Muscle of back (tissue), 13 donors: ENCODE results near the gene CCDC138. TPM values are rescaled to one million over a fixed set of nuclear protein-coding genes. Genes with fewer than 3 reads are reported as not detected.
"Not testable (repeated sequence)": the region's sequence is repeated elsewhere in the genome, so short reads cannot be mapped to it uniquely, and the experiment has no call there.

Experiments used
- DNase-seq, 3 donors: peaks; one replicate each; pipeline versions ENCODE4 v3.0.0 to v3.0.0-alpha.2; 2013
- long read RNA-seq, 9 donors: transcript quantifications; one replicate each; lab custom pipeline, GENCODE V29; 2026
- polyA plus RNA-seq, 10 donors: library from polyadenylated mRNA; unstranded; fragments of 120-200 nt; gene quantifications; one replicate each; pipeline ENCODE4 v1.2.1, GENCODE V29; 2013; ENCODE audit not compliant: insufficient read length in 10 of 10

The CCDC138 gene
- 1 to 10 TPM; 4.0 to 7.1 (median 5.9) TPM for polyA plus RNA-seq
- long read RNA-seq, donor 1, partial matches to known transcripts, result 0 of 1 reads
- long read RNA-seq, donor 1, other reads (novel, unspliced or antisense), result 0 of 1 reads
- long read RNA-seq, donor 2, result 0 reads
- long read RNA-seq, donor 3, result 0 reads
- long read RNA-seq, donor 4, result 0 reads
- long read RNA-seq, donor 5, result 0 reads
- long read RNA-seq, donor 6, partial matches to known transcripts, result 0 of 1 reads
- long read RNA-seq, donor 6, other reads (novel, unspliced or antisense), result 0 of 1 reads
- long read RNA-seq, donor 7, result 0 reads
- long read RNA-seq, donor 8, partial matches to known transcripts, result 0 of 1 reads
- long read RNA-seq, donor 8, other reads (novel, unspliced or antisense), result 0 of 1 reads
- long read RNA-seq, donor 9, result 0 reads

GRCh38 chr2:108786354-108787215 is at the start of gene CCDC138:
TSS of gene CCDC138 (plus strand) at chr2:108786771. CDS start at chr2:108786823, 52 bp downstream.
- peak; percentile 83 to 95 (median 88) for DNase-seq

- DNase-seq, result not testable (repeated sequence)
Observed at GRCh38 chr2:108757973-108758372, 28.6 kb upstream of the CCDC138 start.

GRCh38 chr2:108762618-108763017 is 24.0 kb upstream of the CCDC138 start:
- not testable (repeated sequence) for DNase-seq

- not testable (repeated sequence) for DNase-seq
Observed at GRCh38 chr2:108766671-108767070, 19.9 kb upstream of the CCDC138 start.

- DNase-seq, result not testable (repeated sequence)
Observed at GRCh38 chr2:108767859-108768258, 18.7 kb upstream of the CCDC138 start.

GRCh38 chr2:108776475-108776874 is 10.1 kb upstream of the CCDC138 start:
- DNase-seq, result no peak

GRCh38 chr2:108778857-108779256 is 7.7 kb upstream of the CCDC138 start:
- no peak for DNase-seq

GRCh38 chr2:108786008-108786353 is 590 bp upstream of the CCDC138 start:
- no peak for DNase-seq

GRCh38 chr2:108787216-108787541 is 608 bp downstream of the CCDC138 start:
- no peak for DNase-seq

- DNase-seq, result no peak
Observed at GRCh38 chr2:108803045-108803736, 16.6 kb downstream of the CCDC138 start.

- DNase-seq, result no peak
Observed at GRCh38 chr2:108805032-108805431, 18.5 kb downstream of the CCDC138 start.

GRCh38 chr2:108805782-108806181 is 19.2 kb downstream of the CCDC138 start:
- no peak for DNase-seq

GRCh38 chr2:108806371-108807113 is 20.0 kb downstream of the CCDC138 start:
- no peak for DNase-seq

- DNase-seq, result no peak
Observed at GRCh38 chr2:108809936-108810335, 23.4 kb downstream of the CCDC138 start.

- no peak for DNase-seq
Observed at GRCh38 chr2:108810993-108811957, 24.7 kb downstream of the CCDC138 start.

GRCh38 chr2:108813732-108814131 is 27.2 kb downstream of the CCDC138 start:
- no peak for DNase-seq

GRCh38 chr2:108820482-108820881 is 33.9 kb downstream of the CCDC138 start:
- no peak for DNase-seq

GRCh38 chr2:108823286-108823685 is 36.7 kb downstream of the CCDC138 start:
- DNase-seq, result no peak

GRCh38 chr2:108824316-108825070 is 37.9 kb downstream of the CCDC138 start:
- no peak for DNase-seq

- DNase-seq, result no peak
Observed at GRCh38 chr2:108825254-108825653, 38.7 kb downstream of the CCDC138 start.
